Breast epithelium (tissue), 4 donors: ENCODE measurements around the gene LSAMP. TPM values are rescaled to one million over a fixed set of nuclear protein-coding genes. Genes with fewer than 3 reads are reported as not detected.

ENCODE experiments used
- DNase-seq, 2 donors: peaks; one replicate each; pipeline ENCODE4 v3.0.0-alpha.2; 2019; ENCODE audit warnings: low spot score in 2 of 2
- H3K27ac ChIP-seq, 2 donors: fragments of 200-600 bp; sonication (generic) in 1 of 2; one replicate each; pipeline ENCODE4 v1.5.1; 2016 to 2019; ENCODE audit warnings: mild to moderate bottlenecking in 1 of 2
- H3K27me3 ChIP-seq, 2 donors: fragments of 200-600 bp; sonication (generic) in 1 of 2; one replicate each; pipeline versions ENCODE4 v1.5.1 to v1.6.0; 2017 to 2019; ENCODE audit warnings: control low read depth in 1 of 2, mild to moderate bottlenecking in 1 of 2
- H3K36me3 ChIP-seq: fragments of 200-600 bp; one replicate; pipeline ENCODE4 v1.5.1; 2019
- H3K4me1 ChIP-seq, 2 donors: fragments of 200-600 bp; sonication (generic); one replicate each; pipeline ENCODE4 v1.5.1; 2016 to 2019; ENCODE audit warnings: control low read depth in 1 of 2
- H3K4me3 ChIP-seq, 3 donors: fragments of 200-600 bp; sonication (generic); 1 replicate in 2 of 3; 2 replicates in 1 of 3; pipeline ENCODE4 v1.5.1; 2016 to 2019; ENCODE audit warnings: mild to moderate bottlenecking in 3 of 3, moderate library complexity in 2 of 3
- H3K9me3 ChIP-seq, 2 donors: fragments of 200-600 bp; sonication (generic) in 1 of 2; one replicate each; pipeline ENCODE4 v1.5.1; 2016 to 2019; ENCODE audit warnings: control low read depth in 1 of 2
- CTCF ChIP-seq, 3 donors: fragments of 450-650 bp; IDR thresholded peaks; one replicate each; pipeline ENCODE4 v1.5.1; 2016 to 2017; ENCODE audit warnings: antibody characterized with exemption in 3 of 3, mild to moderate bottlenecking in 3 of 3, moderate library complexity in 3 of 3
- POLR2A ChIP-seq: fragments of 450-650 bp; IDR thresholded peaks from one replicate; pipeline ENCODE4 v1.6.1; 2016; ENCODE audit warnings: antibody characterized with exemption, mild to moderate bottlenecking, moderate library complexity
- POLR2AphosphoS5 ChIP-seq, 3 donors: sonication (generic); formaldehyde crosslinking; IDR thresholded peaks; one replicate each; pipeline ENCODE4 v1.6.1; 2017; ENCODE audit warnings: antibody characterized with exemption in 3 of 3
- intact Hi-C: fragments of 100-400 bp; cut with DNase I; formaldehyde crosslinking; loops from one replicate; pipeline ENCODE4 v1.15.1; 2023; ENCODE audit warnings: low total_unique reads
- total RNA-seq, 3 donors: library from RNA; depleted of rRNA; stranded (reverse); fragments of >200 nt; gene quantifications; one replicate each; pipeline ENCODE4 v1.1.0, GENCODE V29; 2016

The LSAMP gene
- total RNA-seq, 3 donors from 2014 or later: 1.6 to 3.8 (median 3.5) TPM

- H3K27me3 ChIP-seq: no peaks in the 10 kb centered on the region
- no peak overlapping the region for H3K27ac ChIP-seq
- no peak for TF ChIP-seq POLR2AphosphoS5 (IDR thresholded peaks at IDR 0.05)
- TF ChIP-seq CTCF (IDR thresholded peaks at IDR 0.05): no peak
- TF ChIP-seq POLR2A: no peak
- intact Hi-C loops: no loop called here
- H3K4me3 ChIP-seq: no peak overlapping the region
- no peaks in the 10 kb centered on the region for H3K9me3 ChIP-seq
- no peaks in the 10 kb centered on the region for H3K4me1 ChIP-seq
- no peak for DNase-seq
- no peaks in the 10 kb centered on the region for H3K36me3 ChIP-seq
These were observed 387.8 kb downstream of the LSAMP start for GRCh38 chr3:116057400-116058006.

DNA sequence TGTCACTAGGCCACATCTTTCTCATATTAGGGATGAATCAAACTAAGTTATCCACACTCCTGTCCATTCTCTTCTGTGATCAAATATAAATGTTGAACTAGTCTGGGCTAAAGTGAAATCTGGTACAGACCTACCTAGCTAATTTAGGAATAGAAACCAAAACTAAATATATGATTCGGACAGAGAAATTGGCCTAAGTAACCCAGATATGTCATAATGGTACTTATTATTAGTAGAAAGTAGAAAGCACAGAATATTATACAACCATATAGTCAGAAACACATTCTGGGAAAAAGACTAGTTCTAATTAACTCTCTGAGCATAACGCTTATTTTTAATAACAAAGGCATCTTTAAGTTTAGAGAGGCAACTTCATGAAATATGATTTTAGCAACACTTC is 389.0 kb downstream of the LSAMP start:
- intact Hi-C loops: no loop called here

GRCh38 chr3:116053017-116053416 is 392.3 kb downstream of the LSAMP start:
- no peaks in the 10 kb centered on the region for H3K36me3 ChIP-seq
- H3K9me3 ChIP-seq: no peaks in the 10 kb centered on the region
- DNase-seq: no peak
- H3K27me3 ChIP-seq: no peaks in the 10 kb centered on the region
- TF ChIP-seq CTCF (IDR thresholded peaks at IDR 0.05) (no peak), POLR2AphosphoS5 (IDR thresholded peaks at IDR 0.05) (no peak), POLR2A (no peak)
- H3K27ac ChIP-seq: no peak overlapping the region
- no peak overlapping the region for H3K4me3 ChIP-seq
- intact Hi-C loops: no loop called here
- no peaks in the 10 kb centered on the region for H3K4me1 ChIP-seq

More for the DNA sequence above, 389.0 kb downstream of the LSAMP start:
- no peak for TF ChIP-seq CTCF (IDR thresholded peaks at IDR 0.05)
- TF ChIP-seq POLR2A: no peak
- H3K4me1 ChIP-seq: no peaks in the 10 kb centered on the region
- H3K4me3 ChIP-seq: no peak overlapping the region
- no peaks in the 10 kb centered on the region for H3K27me3 ChIP-seq
- no peaks in the 10 kb centered on the region for H3K36me3 ChIP-seq
- no peak overlapping the region for H3K27ac ChIP-seq
- DNase-seq: no peak
- no peaks in the 10 kb centered on the region for H3K9me3 ChIP-seq

DNA sequence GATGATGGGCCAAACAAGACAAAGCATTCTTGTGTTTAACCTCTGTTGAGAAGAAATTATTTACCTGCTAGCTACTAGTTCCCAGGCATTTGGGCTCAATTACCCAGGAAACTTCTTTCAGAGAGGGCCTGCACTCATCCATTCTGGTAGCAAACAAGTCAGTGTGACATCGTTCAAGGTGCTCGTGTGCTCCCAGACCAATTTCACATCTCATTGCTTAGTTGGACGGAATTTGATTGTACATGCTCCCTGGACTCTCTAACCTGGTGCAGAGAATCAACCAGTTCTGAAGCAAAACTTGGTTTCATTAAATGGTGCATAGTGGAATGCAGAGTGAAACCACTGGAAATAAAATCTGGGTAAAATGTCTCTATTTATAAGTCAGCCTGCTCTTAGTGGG is 392.7 kb downstream of the LSAMP start:
- Histone ChIP-seq H3K9me3 (no peaks in the 10 kb centered on the region), H3K4me1 (no peaks in the 10 kb centered on the region), H3K27me3 (no peaks in the 10 kb centered on the region), H3K36me3 (no peaks in the 10 kb centered on the region), H3K27ac (no peak overlapping the region), H3K4me3 (no peak overlapping the region)
- DNase-seq: no peak
- TF ChIP-seq POLR2AphosphoS5 (IDR thresholded peaks at IDR 0.05): no peak
- intact Hi-C loops: no loop called here

DNA sequence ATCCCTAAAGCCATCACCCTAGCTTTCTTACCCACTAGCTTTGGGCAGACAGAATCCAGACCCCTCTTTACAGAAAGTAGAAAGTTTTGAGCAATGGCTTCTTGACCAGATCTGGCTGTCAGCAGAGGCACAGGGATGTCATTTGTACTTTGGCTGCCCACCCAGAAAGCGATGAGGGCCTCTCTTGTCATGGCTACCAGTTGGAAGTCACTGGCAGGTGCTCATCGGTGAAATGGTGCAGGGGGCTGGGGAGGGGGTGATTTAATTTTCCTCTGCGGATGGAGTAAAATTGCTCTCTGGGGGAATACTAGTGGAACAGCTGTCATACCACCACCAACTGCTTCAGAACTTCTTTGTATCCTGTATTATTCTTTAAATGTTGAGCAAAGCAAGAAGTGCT is 393.7 kb downstream of the LSAMP start:
- Histone ChIP-seq H3K27ac (no peak overlapping the region), H3K36me3 (no peaks in the 10 kb centered on the region), H3K4me1 (no peaks in the 10 kb centered on the region), H3K9me3 (no peaks in the 10 kb centered on the region), H3K27me3 (no peaks in the 10 kb centered on the region), H3K4me3 (no peak overlapping the region)
- DNase-seq: no peak
- TF ChIP-seq POLR2AphosphoS5 (IDR thresholded peaks at IDR 0.05) (no peak), POLR2A (no peak), CTCF (IDR thresholded peaks at IDR 0.05) (no peak)
- intact Hi-C loops: no loop called here

DNA sequence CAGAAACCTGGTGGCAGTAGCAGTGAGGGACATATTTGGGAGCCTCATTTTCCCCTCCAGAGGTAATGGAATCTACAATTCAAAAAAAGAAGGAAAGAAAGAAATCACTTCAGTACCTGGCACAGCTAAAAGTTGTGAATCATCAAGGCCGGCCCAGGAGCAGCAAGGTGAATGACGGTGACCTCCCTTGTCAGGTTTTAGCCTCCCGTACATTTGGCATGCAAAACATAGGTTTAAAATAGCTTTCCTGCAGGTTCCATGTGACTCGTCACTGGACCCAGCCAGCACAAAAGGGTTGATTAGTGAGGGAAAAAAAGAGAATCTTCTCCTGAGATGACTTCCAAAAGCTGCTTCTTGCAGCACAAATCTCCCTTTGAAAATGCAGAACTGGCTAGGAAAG is 394.2 kb downstream of the LSAMP start:
- TF ChIP-seq POLR2A (no peak), CTCF (IDR thresholded peaks at IDR 0.05) (no peak), POLR2AphosphoS5 (IDR thresholded peaks at IDR 0.05) (no peak)
- no peak for DNase-seq
- Histone ChIP-seq H3K4me1 (no peaks in the 10 kb centered on the region), H3K4me3 (no peak overlapping the region), H3K27me3 (no peaks in the 10 kb centered on the region), H3K36me3 (no peaks in the 10 kb centered on the region), H3K27ac (no peak overlapping the region), H3K9me3 (no peaks in the 10 kb centered on the region)
- intact Hi-C loops: no loop called here
